Gastrocnemius medialis (tissue), 4 donors: ENCODE results near the gene GPHN.

Experiments
- POLR2A ChIP-seq, 2 donors: fragments of 450-650 bp; IDR thresholded peaks; one replicate each; pipeline ENCODE4 v1.6.1; 2017; ENCODE audit warnings: antibody characterized with exemption in 2 of 2, mild to moderate bottlenecking in 2 of 2, moderate library complexity in 2 of 2
- TF ChIP-seq, protein P1 (sequence below), 5 experiments: fragments of 450-650 bp in 3 of 5; fragments of 200-600 bp in 2 of 5; sonication (generic) in 2 of 5; IDR thresholded peaks in 4 of 5; conservative IDR thresholded peaks in 1 of 5; 1 replicate in 4 of 5; 2 replicates in 1 of 5; pipeline ENCODE4 v1.5.1; 2016 to 2019; ENCODE audit warnings: antibody characterized with exemption in 5 of 5, mild to moderate bottlenecking in 3 of 5, moderate library complexity in 3 of 5

DNA sequence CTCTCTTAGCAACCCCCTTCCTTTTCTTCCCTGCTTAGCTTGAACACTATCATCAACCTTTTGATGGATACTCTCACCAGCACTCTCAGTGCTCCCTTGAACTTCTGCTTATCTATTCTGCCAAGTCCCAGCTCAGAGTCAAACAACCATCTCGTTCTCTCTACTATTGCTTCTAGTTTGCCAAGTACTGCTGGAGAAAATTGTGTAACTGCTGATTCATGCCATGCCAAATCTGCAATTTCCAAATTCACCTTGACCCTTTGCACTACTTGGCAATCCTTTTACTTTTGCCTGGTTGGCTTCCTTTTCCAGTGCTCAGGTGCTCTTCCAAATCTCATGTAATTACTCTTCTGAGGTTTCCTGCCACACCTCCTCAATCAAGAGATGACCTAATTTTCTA lies 24.6 kb upstream of the GPHN start:
- TF ChIP-seq, protein P1, sequence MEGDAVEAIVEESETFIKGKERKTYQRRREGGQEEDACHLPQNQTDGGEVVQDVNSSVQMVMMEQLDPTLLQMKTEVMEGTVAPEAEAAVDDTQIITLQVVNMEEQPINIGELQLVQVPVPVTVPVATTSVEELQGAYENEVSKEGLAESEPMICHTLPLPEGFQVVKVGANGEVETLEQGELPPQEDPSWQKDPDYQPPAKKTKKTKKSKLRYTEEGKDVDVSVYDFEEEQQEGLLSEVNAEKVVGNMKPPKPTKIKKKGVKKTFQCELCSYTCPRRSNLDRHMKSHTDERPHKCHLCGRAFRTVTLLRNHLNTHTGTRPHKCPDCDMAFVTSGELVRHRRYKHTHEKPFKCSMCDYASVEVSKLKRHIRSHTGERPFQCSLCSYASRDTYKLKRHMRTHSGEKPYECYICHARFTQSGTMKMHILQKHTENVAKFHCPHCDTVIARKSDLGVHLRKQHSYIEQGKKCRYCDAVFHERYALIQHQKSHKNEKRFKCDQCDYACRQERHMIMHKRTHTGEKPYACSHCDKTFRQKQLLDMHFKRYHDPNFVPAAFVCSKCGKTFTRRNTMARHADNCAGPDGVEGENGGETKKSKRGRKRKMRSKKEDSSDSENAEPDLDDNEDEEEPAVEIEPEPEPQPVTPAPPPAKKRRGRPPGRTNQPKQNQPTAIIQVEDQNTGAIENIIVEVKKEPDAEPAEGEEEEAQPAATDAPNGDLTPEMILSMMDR (IDR thresholded peaks at IDR 0.05 in 4 of 5, conservative IDR thresholded peaks at IDR 0.05 in 1 of 5): no peak
- no peak for TF ChIP-seq POLR2A (IDR thresholded peaks at IDR 0.05)
